HT-29 (cell line): ENCODE data around the gene ARSB. TPM values are rescaled to one million over a fixed set of nuclear protein-coding genes. Genes with fewer than 3 reads are reported as not detected.
A peak's percentile ranks its signal among the peaks of the same experiment; 100 is the strongest.
"Not testable (repeated sequence)": the region's sequence is repeated elsewhere in the genome, so short reads cannot be mapped to it uniquely, and the experiment has no call there.

Source experiments
- DNase-seq: peaks from one replicate; pipeline ENCODE4 v3.0.0-alpha.2; 2015; ENCODE audit warnings: low spot score
- total RNA-seq: library from RNA; depleted of rRNA; stranded (reverse); fragments of >200 nt; shearing (Covaris generic); gene quantifications from 2 replicates; pipeline ENCODE4 v1.2.3, GENCODE V29; 2014

Gene ARSB
- total RNA-seq, 1 experiment from 2014 or later = 6.7 TPM

GRCh38 chr5:78953092-78953800 is 31.9 kb downstream of the ARSB start:
- no peak for DNase-seq

DNA sequence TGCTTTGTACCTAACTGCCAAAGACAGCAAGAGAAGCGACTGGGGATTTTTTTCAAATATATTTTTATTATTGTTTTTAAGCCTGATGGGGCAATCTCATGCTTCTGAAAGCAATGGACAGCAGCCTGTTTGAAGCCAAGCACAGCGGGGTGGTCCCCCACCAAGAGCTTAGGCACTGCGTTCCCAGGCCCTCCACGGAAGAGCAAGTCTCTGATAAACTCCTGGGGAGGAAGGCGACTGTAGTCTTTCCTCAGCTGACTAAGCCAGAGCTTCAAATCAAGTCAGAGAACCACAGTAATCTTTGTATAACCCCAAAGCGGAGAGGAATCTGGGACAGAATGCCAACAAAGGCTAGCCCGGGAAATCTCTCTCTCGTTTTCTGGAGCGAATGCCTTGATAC is 54.4 kb downstream of the ARSB start:
- no peak for DNase-seq

- DNase-seq = no peak
Measured at GRCh38 chr5:78929833-78930232, 55.3 kb downstream of the ARSB start.

GRCh38 chr5:78927657-78928282 is 57.3 kb downstream of the ARSB start:
- DNase-seq = no peak

DNA sequence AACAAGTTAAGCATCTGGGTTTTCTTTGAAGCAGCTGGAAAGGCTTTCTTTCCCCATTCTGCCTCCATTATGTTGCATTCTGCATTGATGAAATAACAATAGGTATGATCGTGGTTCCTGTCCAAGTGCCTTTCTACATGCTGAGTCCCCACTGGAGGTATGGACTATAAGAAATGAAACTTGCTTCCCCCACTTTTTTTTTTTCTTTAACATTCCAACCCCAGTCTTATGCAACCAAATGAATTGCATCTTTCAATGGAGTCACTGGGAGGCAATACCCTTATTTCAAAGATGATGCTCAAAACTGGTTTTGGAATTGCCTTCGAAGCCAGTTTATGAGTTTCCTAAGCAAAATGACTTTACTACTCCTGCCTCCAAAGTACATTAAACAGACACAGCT is 58.9 kb downstream of the ARSB start:
- DNase-seq = no peak

- no peak for DNase-seq
Measured at GRCh38 chr5:78925129-78925876, 59.8 kb downstream of the ARSB start.

DNA sequence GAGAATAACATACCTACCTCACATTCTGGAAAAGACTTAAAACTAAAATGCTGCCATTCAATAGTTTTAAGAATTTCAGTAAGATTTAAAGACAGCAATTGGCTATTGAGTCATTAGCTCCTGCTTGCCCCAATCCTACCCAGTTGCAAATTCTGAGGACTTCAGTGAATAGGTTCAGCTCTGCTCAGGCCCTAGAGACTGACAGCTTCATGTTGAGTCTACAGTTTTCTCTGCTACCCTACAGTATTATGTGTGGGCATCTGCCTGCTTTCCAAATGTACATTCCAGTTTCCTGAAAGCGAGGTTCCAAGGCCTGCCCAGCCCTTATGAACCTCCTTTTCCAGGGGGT is 61.5 kb downstream of the ARSB start:
- DNase-seq = no peak

GRCh38 chr5:78922879-78923621 is 62.1 kb downstream of the ARSB start:
- DNase-seq = no peak

GRCh38 chr5:78920604-78921003 is 64.5 kb downstream of the ARSB start:
- DNase-seq = peak; percentile 16

GRCh38 chr5:78919796-78920195 is 65.3 kb downstream of the ARSB start:
- no peak for DNase-seq

- DNase-seq = no peak
Measured at GRCh38 chr5:78916044-78916443, 69.1 kb downstream of the ARSB start.

DNA sequence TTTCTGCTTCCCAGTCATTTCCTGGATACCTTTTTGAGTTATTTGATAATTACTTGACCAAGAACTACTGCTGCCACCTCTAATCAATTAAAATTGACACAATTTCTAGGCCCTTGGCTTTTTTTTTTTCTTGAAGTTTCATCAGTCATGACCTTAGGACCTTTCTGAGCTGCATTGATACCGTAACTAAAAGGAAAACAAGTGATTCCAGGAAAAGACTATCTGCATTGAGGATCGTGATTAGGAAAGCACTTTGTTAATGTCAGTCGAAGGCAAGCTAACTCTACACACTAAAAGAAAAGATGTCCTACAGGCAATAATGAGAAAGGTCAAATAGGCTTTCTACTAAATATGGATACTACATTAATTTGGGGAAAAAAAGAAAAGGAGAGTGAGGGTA is 69.9 kb downstream of the ARSB start:
- DNase-seq = no peak

DNA sequence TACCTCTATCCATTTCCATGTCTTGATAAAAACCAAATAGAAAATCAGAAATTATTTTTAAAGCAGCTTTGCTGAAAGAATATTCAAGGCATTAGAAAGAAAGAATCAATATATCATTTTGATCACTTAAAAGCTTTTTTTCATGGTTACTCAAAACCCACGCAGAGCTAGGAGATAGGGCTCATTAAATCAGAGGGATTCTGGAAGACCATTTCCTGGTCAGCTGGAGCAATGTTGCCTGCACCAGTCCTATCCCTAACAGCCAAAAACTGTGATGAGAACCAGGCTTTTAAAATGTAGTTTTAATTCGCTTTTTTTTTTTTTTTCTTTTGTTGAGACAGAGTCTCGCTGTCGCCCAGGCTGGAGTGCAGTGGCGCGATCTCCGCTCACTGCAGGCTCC is 72.3 kb downstream of the ARSB start:
- no peak for DNase-seq

DNA sequence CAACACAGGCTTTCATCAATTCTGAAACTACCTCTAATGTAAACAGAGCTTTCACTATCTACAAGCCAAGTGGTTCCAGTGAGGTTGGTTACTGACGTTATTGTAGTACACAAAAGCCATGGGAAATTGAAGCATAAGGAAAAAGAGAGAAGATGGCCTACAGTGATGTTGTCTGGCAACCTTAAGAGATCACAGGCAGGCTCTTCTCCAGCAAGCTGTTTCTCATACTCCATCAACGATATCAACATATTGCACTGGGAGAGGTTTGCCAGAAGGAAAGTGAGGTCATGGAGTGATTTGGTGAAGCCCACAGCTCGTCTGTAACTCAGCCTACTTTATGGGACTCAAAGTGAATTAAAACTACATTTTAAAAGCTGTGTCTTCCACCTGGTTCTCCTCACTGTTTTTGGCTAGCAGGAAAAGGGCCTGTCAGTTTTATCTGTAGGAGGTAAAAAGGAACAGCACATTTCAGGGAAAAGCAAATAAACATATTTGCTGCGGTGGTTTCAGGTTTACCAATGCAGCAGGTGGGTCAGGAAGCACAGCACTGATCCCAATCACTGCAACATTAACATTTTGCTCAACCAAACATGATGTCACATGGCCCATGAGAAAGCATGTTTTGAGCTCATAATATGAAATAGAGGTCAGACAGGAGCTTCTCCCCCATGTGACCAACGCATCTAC is 72.9 kb downstream of the ARSB start:
- no peak for DNase-seq

GRCh38 chr5:78909224-78909983 is 75.7 kb downstream of the ARSB start:
- DNase-seq = not testable (repeated sequence)

DNA sequence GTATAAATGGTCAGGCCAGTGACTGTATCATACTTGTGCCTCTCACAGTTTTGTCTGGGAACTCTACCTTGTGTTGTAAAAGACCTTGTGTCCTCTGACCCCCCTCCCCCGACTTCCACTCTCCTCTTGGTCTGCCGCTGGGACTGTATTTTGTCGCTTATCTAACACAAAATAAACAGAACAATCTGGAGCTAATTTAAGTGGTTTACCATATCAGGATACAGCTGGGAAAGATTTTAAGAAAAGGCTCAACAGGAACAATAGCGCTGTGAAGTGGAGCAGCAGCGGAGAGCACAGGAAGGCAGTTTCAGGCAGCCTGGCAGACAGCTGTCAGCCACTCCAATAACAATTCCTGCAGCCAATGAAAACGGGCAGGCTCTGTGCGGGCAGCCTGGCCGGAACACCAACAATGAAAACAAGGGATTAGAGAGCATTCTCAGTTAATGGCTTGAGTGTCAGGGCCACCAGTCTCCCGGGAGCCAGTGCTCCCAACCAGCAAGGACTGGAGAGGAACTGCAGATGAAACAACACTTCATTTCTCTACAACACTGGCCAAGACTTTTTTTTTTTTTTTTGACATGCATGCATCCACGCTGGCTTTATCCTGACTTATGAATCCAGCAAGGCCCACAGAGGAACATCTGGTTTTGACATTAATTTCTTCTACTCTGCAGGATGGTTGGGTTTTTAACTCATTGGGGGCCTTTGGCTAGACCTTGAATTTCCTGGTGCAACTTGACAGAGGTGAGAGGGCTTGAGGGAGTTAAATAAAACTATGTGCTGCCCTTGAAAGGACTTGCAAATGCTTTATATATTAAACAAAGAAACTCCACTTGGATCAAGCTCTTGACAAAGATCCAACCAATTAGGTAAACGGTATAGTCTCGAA is 76.7 kb downstream of the ARSB start:
- no peak for DNase-seq

DNA sequence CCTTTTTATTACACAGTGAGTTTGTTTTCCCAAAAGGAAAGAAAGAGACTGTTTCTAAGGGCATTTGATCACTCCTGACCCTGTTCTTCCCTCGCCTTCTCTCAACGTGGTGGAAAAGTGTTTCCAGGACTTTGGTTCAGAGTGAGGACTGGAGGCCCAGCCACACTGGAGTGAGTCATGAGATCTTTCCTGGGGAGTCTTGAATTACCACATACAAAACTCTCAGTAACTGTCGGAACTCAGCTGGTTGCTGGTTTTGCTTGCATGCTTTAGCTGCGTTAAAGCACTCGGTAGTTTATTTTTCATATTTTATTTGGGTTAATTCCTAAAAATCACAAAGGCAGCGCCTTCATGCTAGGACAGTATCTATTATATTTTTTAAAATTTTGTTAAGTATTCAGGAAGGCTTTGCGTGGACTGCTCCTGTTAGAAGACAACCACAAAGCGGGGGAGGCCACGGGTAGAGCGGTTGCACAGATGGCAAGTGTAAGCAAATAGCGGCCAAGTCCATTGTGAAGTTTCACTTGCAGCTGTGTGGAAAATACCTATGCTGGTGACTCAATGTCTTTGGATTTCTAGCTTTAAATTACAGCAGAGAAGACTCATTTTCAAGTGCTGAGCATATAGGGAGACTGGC is 77.7 kb downstream of the ARSB start:
- DNase-seq = no peak

DNA sequence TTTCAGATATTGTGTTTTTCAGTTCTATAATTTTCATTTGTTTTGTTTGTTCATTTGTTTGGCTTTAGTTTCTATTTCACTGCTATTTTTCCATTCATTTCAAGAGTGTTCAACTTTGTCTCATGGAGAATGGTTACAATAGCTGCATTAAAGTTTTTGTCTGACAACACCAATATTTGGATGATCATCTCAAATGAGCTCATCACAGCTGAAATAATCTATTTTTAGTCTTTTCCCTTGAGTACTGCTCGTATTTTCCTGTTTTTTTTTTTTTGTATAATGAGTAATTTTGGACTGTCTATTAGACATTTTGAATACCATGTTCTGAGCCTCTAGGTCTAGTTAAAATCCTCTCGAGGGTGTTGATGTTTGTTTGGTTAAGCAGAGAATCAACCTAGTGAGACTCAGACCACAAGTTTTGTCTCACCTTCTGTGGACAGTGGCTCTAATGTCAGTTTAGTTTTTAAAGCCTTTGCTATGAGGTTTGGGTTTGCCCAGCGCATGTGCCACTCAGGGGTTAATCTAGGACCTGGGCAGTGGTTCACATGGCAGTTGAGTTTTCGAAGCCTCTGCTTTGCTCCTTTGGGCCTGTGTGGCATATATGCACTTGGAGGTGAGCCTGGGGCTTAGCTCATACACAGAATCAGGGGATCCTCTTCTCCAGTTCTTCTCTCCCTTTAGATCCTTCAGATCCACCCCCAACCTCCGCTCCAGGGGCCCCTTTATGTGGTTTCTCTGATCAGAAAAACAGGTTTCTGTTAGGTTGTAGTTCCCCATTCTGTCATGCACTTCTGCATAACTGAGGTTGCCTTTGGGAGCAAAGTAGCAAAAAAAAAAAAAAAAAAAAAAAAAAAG is 79.8 kb downstream of the ARSB start:
- no peak for DNase-seq
